ENCODE results near the gene NXPE4.

Gene NXPE4

DNA sequence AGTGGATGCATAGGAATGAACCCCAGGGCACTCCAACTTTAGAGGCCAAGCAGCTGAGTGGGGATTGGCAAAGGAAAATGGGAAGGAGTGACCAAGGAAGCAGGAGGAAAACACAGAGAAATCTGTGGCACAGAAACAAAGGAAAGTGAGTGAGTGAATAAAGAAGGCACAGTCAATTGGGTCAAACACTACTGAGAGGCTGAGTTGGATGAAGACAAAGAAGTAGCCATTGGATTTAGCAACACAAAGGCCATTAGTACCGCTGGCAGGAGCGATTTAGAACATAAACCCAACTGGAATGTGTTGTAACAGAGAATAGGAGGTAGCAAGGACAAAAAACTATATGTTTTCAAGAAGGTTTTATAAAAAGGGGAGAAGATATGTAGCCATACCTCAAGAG is 29.3 kb downstream of the NXPE4 start:
- TF ChIP-seq YY1 (IDR thresholded peaks at IDR 0.05; ENCODE audit: low read depth) = no peak
- no peak for TF ChIP-seq MAX (IDR thresholded peaks at IDR 0.05)
- no peak for TF ChIP-seq EP300 (IDR thresholded peaks at IDR 0.05; ENCODE audit: borderline replicate concordance)
- TF ChIP-seq, protein P1, sequence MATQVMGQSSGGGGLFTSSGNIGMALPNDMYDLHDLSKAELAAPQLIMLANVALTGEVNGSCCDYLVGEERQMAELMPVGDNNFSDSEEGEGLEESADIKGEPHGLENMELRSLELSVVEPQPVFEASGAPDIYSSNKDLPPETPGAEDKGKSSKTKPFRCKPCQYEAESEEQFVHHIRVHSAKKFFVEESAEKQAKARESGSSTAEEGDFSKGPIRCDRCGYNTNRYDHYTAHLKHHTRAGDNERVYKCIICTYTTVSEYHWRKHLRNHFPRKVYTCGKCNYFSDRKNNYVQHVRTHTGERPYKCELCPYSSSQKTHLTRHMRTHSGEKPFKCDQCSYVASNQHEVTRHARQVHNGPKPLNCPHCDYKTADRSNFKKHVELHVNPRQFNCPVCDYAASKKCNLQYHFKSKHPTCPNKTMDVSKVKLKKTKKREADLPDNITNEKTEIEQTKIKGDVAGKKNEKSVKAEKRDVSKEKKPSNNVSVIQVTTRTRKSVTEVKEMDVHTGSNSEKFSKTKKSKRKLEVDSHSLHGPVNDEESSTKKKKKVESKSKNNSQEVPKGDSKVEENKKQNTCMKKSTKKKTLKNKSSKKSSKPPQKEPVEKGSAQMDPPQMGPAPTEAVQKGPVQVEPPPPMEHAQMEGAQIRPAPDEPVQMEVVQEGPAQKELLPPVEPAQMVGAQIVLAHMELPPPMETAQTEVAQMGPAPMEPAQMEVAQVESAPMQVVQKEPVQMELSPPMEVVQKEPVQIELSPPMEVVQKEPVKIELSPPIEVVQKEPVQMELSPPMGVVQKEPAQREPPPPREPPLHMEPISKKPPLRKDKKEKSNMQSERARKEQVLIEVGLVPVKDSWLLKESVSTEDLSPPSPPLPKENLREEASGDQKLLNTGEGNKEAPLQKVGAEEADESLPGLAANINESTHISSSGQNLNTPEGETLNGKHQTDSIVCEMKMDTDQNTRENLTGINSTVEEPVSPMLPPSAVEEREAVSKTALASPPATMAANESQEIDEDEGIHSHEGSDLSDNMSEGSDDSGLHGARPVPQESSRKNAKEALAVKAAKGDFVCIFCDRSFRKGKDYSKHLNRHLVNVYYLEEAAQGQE (IDR thresholded peaks at IDR 0.05; ENCODE audit: low read depth) = no peak
- TF ChIP-seq NFIC (IDR thresholded peaks at IDR 0.05) = no peak
- TF ChIP-seq RAD21 (IDR thresholded peaks at IDR 0.05; ENCODE audit: low read depth) = no peak
- no peak for TF ChIP-seq EGR1 (IDR thresholded peaks at IDR 0.05)
- TF ChIP-seq TAF1 (IDR thresholded peaks at IDR 0.05; ENCODE audit: low read depth) = no peak
- TF ChIP-seq CEBPB (IDR thresholded peaks at IDR 0.05) = no peak
- TF ChIP-seq FOXM1 (IDR thresholded peaks at IDR 0.05; ENCODE audit: borderline replicate concordance, low read depth) = no peak
- no peak for TF ChIP-seq TEAD4 (IDR thresholded peaks at IDR 0.05)

DNA sequence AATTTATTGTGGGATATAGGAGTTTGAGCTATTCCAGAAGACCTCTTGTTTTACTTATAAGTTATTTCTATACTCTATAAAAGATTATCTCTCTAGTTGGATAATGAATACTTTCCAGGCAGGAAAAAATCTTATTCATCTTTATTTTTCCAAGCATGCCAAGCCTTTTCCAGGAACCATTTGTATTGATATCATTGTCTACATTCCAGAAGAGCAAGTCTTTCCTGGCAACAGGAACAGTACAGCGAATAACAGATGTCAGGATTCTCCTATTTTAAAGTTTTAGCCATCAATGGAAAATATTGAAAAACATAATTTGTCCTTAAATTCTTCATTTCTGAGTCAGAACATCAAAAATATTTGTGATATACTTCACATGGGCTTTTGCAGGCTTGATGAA is 30.8 kb downstream of the NXPE4 start:
- TF ChIP-seq USF1 (IDR thresholded peaks at IDR 0.05) = no peak
- no peak for TF ChIP-seq TEAD4 (IDR thresholded peaks at IDR 0.05)
- no peak for TF ChIP-seq NFIC (IDR thresholded peaks at IDR 0.05)
- no peak for TF ChIP-seq EP300 (IDR thresholded peaks at IDR 0.05; ENCODE audit: borderline replicate concordance)
- no peak for TF ChIP-seq CEBPB (IDR thresholded peaks at IDR 0.05)
- TF ChIP-seq YY1 (IDR thresholded peaks at IDR 0.05; ENCODE audit: low read depth) = no peak
- no peak for TF ChIP-seq ZBTB7A (IDR thresholded peaks at IDR 0.05; ENCODE audit: low read depth)
- no peak for TF ChIP-seq EGR1 (IDR thresholded peaks at IDR 0.05)
- TF ChIP-seq TAF1 (IDR thresholded peaks at IDR 0.05; ENCODE audit: low read depth) = no peak
- no peak for TF ChIP-seq MAX (IDR thresholded peaks at IDR 0.05)
- TF ChIP-seq TCF12 (IDR thresholded peaks at IDR 0.05; ENCODE audit: low read depth) = no peak

- TF ChIP-seq, protein P1 (IDR thresholded peaks at IDR 0.05; ENCODE audit: low read depth) = no peak
Observed at GRCh38 chr11:114563077-114563476, 32.5 kb downstream of the NXPE4 start.

DNA sequence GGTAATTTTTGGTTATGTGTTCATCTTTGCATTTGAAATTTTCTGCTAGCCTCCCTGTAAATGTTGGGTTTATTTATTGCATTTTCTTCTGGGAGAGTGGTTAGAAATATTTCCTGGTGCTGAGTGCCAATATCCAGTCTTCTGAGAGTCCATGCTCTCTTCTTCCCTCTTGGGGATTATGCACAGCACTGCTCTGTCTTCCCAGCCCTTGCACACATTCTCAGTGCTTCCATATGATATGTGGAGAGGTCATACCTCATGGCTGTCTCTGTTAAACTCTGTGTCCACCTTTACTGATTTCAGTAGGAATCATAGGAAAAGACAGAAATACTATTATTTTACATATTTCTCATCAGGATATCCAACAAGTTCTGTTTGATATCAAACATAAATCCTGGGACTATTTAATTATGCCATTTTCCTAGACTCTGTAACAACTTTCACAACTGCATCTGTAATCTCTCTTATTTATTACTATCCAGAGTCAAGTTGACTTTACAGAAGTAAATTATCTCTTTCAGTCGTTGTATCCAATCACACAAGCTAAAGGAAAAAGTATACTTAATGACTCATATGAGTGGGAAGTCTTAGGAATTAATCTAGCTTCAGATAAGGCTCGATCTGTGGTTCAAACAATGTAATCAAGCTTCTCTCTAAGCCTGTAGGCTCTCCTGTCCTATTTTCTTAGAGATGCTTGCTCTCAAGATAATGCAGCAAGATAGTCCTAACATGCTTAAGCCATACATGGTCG is 33.2 kb downstream of the NXPE4 start:
- TF ChIP-seq EP300 (IDR thresholded peaks at IDR 0.05; ENCODE audit: borderline replicate concordance) (no peak), USF1 (IDR thresholded peaks at IDR 0.05) (no peak), ZBTB7A (IDR thresholded peaks at IDR 0.05; ENCODE audit: low read depth) (no peak)

GRCh38 chr11:114559425-114560310 is 35.9 kb downstream of the NXPE4 start, which contains the start of gene NXPE1:
Gene NXPE1, minus strand, starts transcription at chr11:114559881. Its CDS starts 8,680 bp downstream, at chr11:114551201.
- TF ChIP-seq EP300 (IDR thresholded peaks at IDR 0.05; ENCODE audit: borderline replicate concordance) = no peak
- no peak for TF ChIP-seq RAD21 (IDR thresholded peaks at IDR 0.05; ENCODE audit: low read depth)
- no peak for TF ChIP-seq ZBTB7A (IDR thresholded peaks at IDR 0.05; ENCODE audit: low read depth)
- no peak for TF ChIP-seq TCF12 (IDR thresholded peaks at IDR 0.05; ENCODE audit: low read depth)
- TF ChIP-seq MAX (IDR thresholded peaks at IDR 0.05) = no peak
- no peak for TF ChIP-seq EGR1 (IDR thresholded peaks at IDR 0.05)
- TF ChIP-seq FOXM1 (IDR thresholded peaks at IDR 0.05; ENCODE audit: borderline replicate concordance, low read depth) = no peak
- no peak for TF ChIP-seq TAF1 (IDR thresholded peaks at IDR 0.05; ENCODE audit: low read depth)
- no peak for TF ChIP-seq CREB1 (IDR thresholded peaks at IDR 0.05; ENCODE audit: low read depth)
- no peak for TF ChIP-seq USF1 (IDR thresholded peaks at IDR 0.05)
- TF ChIP-seq TEAD4 (IDR thresholded peaks at IDR 0.05) = no peak
- TF ChIP-seq YY1 (IDR thresholded peaks at IDR 0.05; ENCODE audit: low read depth) = no peak
- TF ChIP-seq, protein P1 (IDR thresholded peaks at IDR 0.05; ENCODE audit: low read depth) = no peak
- TF ChIP-seq CEBPB (IDR thresholded peaks at IDR 0.05) = no peak
- TF ChIP-seq NFIC (IDR thresholded peaks at IDR 0.05) = no peak

Data from Ishikawa (cell line).